SK-N-SH (cell line): ENCODE results near the gene LMBR1L. TPM values are rescaled to one million over a fixed set of nuclear protein-coding genes. Genes with fewer than 3 reads are reported as not detected.

Experiments
- CTCF ChIA-PET: fragments of 300-600, 350-600 bp; formaldehyde crosslinking; extraction: SDS; loops from one replicate; lab custom pipeline; 2021; lab: Yijun Ruan, JAX
- POLR2A ChIA-PET: fragments of 350-600 bp; sonication (Branson Sonifier 250); formaldehyde crosslinking; extraction: SDS; loops from one replicate; lab custom pipeline; 2020; ENCODE audit warnings: antibody characterized with exemption, inconsistent platforms; lab: Yijun Ruan, JAX
- DNase-seq: peaks from one replicate; pipeline ENCODE4 v3.0.0; 2012
- H2AFZ ChIP-seq: fragments of 200-600 bp; sonication (generic); 2 replicates; pipeline ENCODE4 v1.8.1; 2016; ENCODE audit warnings: antibody characterized with exemption, mild to moderate bottlenecking, low read depth
- H3F3A ChIP-seq: fragments of 200-600 bp; sonication (generic); replicated peaks from 2 replicates; pipeline ENCODE3; 2016; ENCODE audit warnings: antibody characterized with exemption, mild to moderate bottlenecking; ENCODE audit not compliant: insufficient read depth
- H3K27ac ChIP-seq, 2 experiments: fragments of 200-500 bp in 1 of 2; fragments of 200-600 bp in 1 of 2; sonication (Bioruptor generic) in 1 of 2; sonication (generic), shearing (Covaris generic) in 1 of 2; 2 replicates each; pipeline versions ENCODE4 v1.5.1 to v1.6.1; 2014 to 2016; ENCODE audit warnings: low read depth in 2 of 2, inconsistent platforms in 1 of 2, low read length in 1 of 2, mild to moderate bottlenecking in 1 of 2, mixed read lengths in 1 of 2
- H3K27me3 ChIP-seq: fragments of 200-600 bp; sonication (generic), shearing (Covaris generic); 2 replicates; pipeline ENCODE4 v1.6.1; 2016; ENCODE audit warnings: mixed run types; ENCODE audit not compliant: insufficient read depth
- H3K36me3 ChIP-seq, 2 experiments: fragments of 200-500 bp in 1 of 2; fragments of 200-600 bp in 1 of 2; sonication (Bioruptor generic) in 1 of 2; sonication (generic) in 1 of 2; replicated peaks in 1 of 2; 2 replicates each; pipeline versions ENCODE3 to v1.5.1; 2014 to 2016; ENCODE audit warnings: low read length in 1 of 2, mild to moderate bottlenecking in 1 of 2; ENCODE audit not compliant: insufficient read depth in 2 of 2, control insufficient read depth in 1 of 2
- H3K4me1 ChIP-seq, 2 experiments: fragments of 200-500 bp in 1 of 2; fragments of 200-600 bp in 1 of 2; sonication (Bioruptor generic) in 1 of 2; sonication (generic), shearing (Covaris generic) in 1 of 2; 2 replicates each; pipeline versions ENCODE4 v1.5.1 to v1.6.1; 2014 to 2016; ENCODE audit warnings: low read depth in 1 of 2, low read length in 1 of 2, mixed run types in 1 of 2; ENCODE audit not compliant: insufficient read depth in 2 of 2, control insufficient read depth in 1 of 2
- H3K4me2 ChIP-seq: fragments of 200-600 bp; sonication (generic), shearing (Covaris generic); 2 replicates; pipeline ENCODE4 v1.6.1; 2017; ENCODE audit warnings: mixed run types
- H3K4me3 ChIP-seq, 2 experiments: fragments of 200-500 bp in 1 of 2; fragments of 200-600 bp in 1 of 2; sonication (Bioruptor generic) in 1 of 2; sonication (generic), shearing (Covaris generic) in 1 of 2; 2 replicates each; pipeline versions ENCODE4 v1.5.1 to v1.8.1; 2014 to 2016; ENCODE audit warnings: low read depth in 2 of 2, inconsistent platforms in 1 of 2, low read length in 1 of 2, mild to moderate bottlenecking in 1 of 2, mixed read lengths in 1 of 2, moderate library complexity in 1 of 2
- H3K79me2 ChIP-seq: fragments of 200-600 bp; sonication (generic); 2 replicates; pipeline ENCODE4 v1.8.1; 2017; ENCODE audit warnings: mild to moderate bottlenecking; ENCODE audit not compliant: insufficient read depth
- H3K9ac ChIP-seq: fragments of 200-600 bp; sonication (generic); 2 replicates; pipeline ENCODE4 v1.6.1; 2017; ENCODE audit warnings: mixed run types
- H3K9me2 ChIP-seq: fragments of 200-600 bp; sonication (generic); 2 replicates; pipeline ENCODE4 v1.6.1; 2017; ENCODE audit warnings: mixed run types
- H3K9me3 ChIP-seq: fragments of 200-600 bp; sonication (generic); 2 replicates; pipeline ENCODE4 v1.6.1; 2017; ENCODE audit warnings: mixed run types, mild to moderate bottlenecking, moderate library complexity
- H4K20me1 ChIP-seq: fragments of 200-600 bp; sonication (generic); 2 replicates; pipeline ENCODE4 v1.6.1; 2017; ENCODE audit warnings: mild to moderate bottlenecking, mixed run types; ENCODE audit not compliant: insufficient read depth
- CHD2 ChIP-seq: fragments of 150-350 bp; IDR thresholded peaks from 2 replicates; pipeline ENCODE4 v1.6.1; 2018; ENCODE audit warnings: low read length; ENCODE audit not compliant: partially characterized antibody
- ELF1 ChIP-seq: IDR thresholded peaks from 2 replicates; pipeline ENCODE4 v1.4.0; 2012
- EP300 ChIP-seq, 2 experiments: IDR thresholded peaks; 2 replicates each; pipeline versions ENCODE4 v1.4.0 to v1.6.1; 2012; ENCODE audit warnings: borderline replicate concordance in 1 of 2, low read depth in 1 of 2, low read length in 1 of 2
- FOSL2 ChIP-seq: IDR thresholded peaks from 2 replicates; pipeline ENCODE4 v1.4.0; 2012; ENCODE audit warnings: low read depth, mild to moderate bottlenecking, moderate library complexity, borderline replicate concordance
- FOXJ3 ChIP-seq: sonication (generic); formaldehyde crosslinking; IDR thresholded peaks from 2 replicates; pipeline ENCODE4 v1.5.1; 2020; ENCODE audit warnings: mild to moderate bottlenecking, missing genetic modification reagents
- FOXM1 ChIP-seq: IDR thresholded peaks from 2 replicates; pipeline ENCODE4 v1.4.0; 2012; ENCODE audit warnings: low read depth, mild to moderate bottlenecking
- IRF3 ChIP-seq: fragments of 150-350 bp; IDR thresholded peaks from 2 replicates; pipeline ENCODE4 v1.6.1; 2016; ENCODE audit warnings: mild to moderate bottlenecking, low read depth, low read length
- MAX ChIP-seq: IDR thresholded peaks from 2 replicates; pipeline ENCODE4 v1.4.0; 2012; ENCODE audit warnings: low read depth
- MXI1 ChIP-seq: IDR thresholded peaks from 2 replicates; pipeline ENCODE4 v1.6.1; 2012; ENCODE audit warnings: mild to moderate bottlenecking, low read depth, low read length, improper control_type of control experiment
- NFIC ChIP-seq: IDR thresholded peaks from 2 replicates; pipeline ENCODE4 v1.4.0; 2012; ENCODE audit warnings: borderline replicate concordance
- NRF1 ChIP-seq: IDR thresholded peaks from 2 replicates; pipeline ENCODE4 v1.6.1; 2012; ENCODE audit warnings: low read depth, mild to moderate bottlenecking, low read length
- REST ChIP-seq: IDR thresholded peaks from 2 replicates; pipeline ENCODE4 v1.6.1; 2012; ENCODE audit warnings: mild to moderate bottlenecking, low read depth, low read length, moderate library complexity
- RXRA ChIP-seq: IDR thresholded peaks from 2 replicates; pipeline ENCODE4 v1.4.0; 2012; ENCODE audit warnings: low read depth, mild to moderate bottlenecking, borderline replicate concordance
- SIN3A ChIP-seq: IDR thresholded peaks from 2 replicates; pipeline ENCODE4 v1.6.1; 2012; ENCODE audit warnings: low read depth, mild to moderate bottlenecking, low read length, moderate library complexity, borderline replicate concordance
- TEAD4 ChIP-seq: IDR thresholded peaks from 2 replicates; pipeline ENCODE4 v1.4.0; 2012; ENCODE audit warnings: mild to moderate bottlenecking, borderline replicate concordance; ENCODE audit not compliant: insufficient read depth
- USF1 ChIP-seq: IDR thresholded peaks from 2 replicates; pipeline ENCODE4 v1.4.0; 2012; ENCODE audit warnings: low read depth, borderline replicate concordance
- USF2 ChIP-seq: fragments of 150-350 bp; IDR thresholded peaks from 2 replicates; pipeline ENCODE4 v1.6.1; 2017; ENCODE audit warnings: antibody characterized with exemption, low read length, low read depth, borderline replicate concordance
- ZBTB33 ChIP-seq: IDR thresholded peaks from 2 replicates; pipeline ENCODE4 v1.4.0; 2012; ENCODE audit warnings: low read depth, borderline replicate concordance
- WGBS: methylation state at CpG from one replicate; pipeline ENCODE4 v1.1.6; 2017; ENCODE audit warnings: low lambda C conversion rate; 5-methylcytosine and 5-hydroxymethylcytosine counted together
- polyA plus RNA-seq, 3 experiments: library from polyadenylated mRNA; depleted of rRNA; stranded (reverse); fragments of >200 nt; gene quantifications; 2 replicates each; pipeline ENCODE4 v1.2.3, GENCODE V29; 2012

Gene LMBR1L
- polyA plus RNA-seq, 1 of the 3 experiments (the other 2 are of a cell fraction), result 61.4 TPM

GRCh38 chr12:49110464-49111155, at the start of gene LMBR1L (continued):
- TF ChIP-seq SIN3A (peak; percentile 56; the same call in 1 of the 2 replicates), ELF1 (peak; percentile 67), USF2 (no peak), NFIC (no peak), MAX (peak; percentile 85), CHD2 (peak; percentile 78), TEAD4 (no peak), FOXJ3 (CRISPR knock-in tag) (no peak), ZBTB33 (no peak), USF1 (no peak)

GRCh38 chr12:49160399-49160798, 49.8 kb upstream of the LMBR1L start:
- no peak overlapping the region for H2AFZ ChIP-seq
- no peak for DNase-seq
- H3K4me3 ChIP-seq, result no peak overlapping the region
- no peaks in the 10 kb centered on the region for H3K9me3 ChIP-seq
- H3F3A ChIP-seq, result peaks cover 3% of the 10 kb centered on the region
- 93% methylated on average over 2 of the region's 2 CpGs for WGBS
- ChIA-PET POLR2A (no interaction called here), CTCF (interaction anchor here (1.2 kb wide), 1 partner anchor 11 kb away, joined by 3 read pairs; no protein-coding TSS in a partner anchor)
- no peaks in the 10 kb centered on the region for H3K79me2 ChIP-seq
- H3K36me3 ChIP-seq, result no peaks in the 10 kb centered on the region
- H3K27me3 ChIP-seq, result no peaks in the 10 kb centered on the region
- no peaks in the 10 kb centered on the region for H4K20me1 ChIP-seq
- no peaks in the 10 kb centered on the region for H3K9me2 ChIP-seq
- H3K27ac ChIP-seq, result no peak overlapping the region
- H3K4me1 ChIP-seq, result no peaks in the 10 kb centered on the region
- H3K4me2 ChIP-seq, result no peak overlapping the region
- no peak overlapping the region for H3K9ac ChIP-seq
- no peak for TF ChIP-seq REST
- no peak for TF ChIP-seq FOSL2
- no peak for TF ChIP-seq IRF3
- no peak for TF ChIP-seq SIN3A
- TF ChIP-seq FOXM1, result no peak
- no peak for TF ChIP-seq EP300 (IDR thresholded peaks at IDR 0.05; ENCODE audit: borderline replicate concordance in 1 of 2, low read depth in 1 of 2, low read length in 1 of 2)
- TF ChIP-seq NRF1, result no peak
- TF ChIP-seq MXI1, result no peak
- TF ChIP-seq FOXJ3 (CRISPR knock-in tag), result no peak
- no peak for TF ChIP-seq ZBTB33
- TF ChIP-seq CHD2, result no peak
- TF ChIP-seq RXRA, result no peak
